Activated T-cell treated with anti-CD3 and anti-CD28 coated beads for 48 hours (primary cell): Measurements from ENCODE around the gene IL1RAPL1.

Experiments used
- DNase-seq: peaks from one replicate; pipeline ENCODE4 v3.0.0-alpha.2; 2020; ENCODE audit warnings: low read depth

IL1RAPL1 gene

GRCh38 chrX:28979877-28980276 lies 392.6 kb downstream of the IL1RAPL1 start:
- DNase-seq: no peak

- DNase-seq: no peak
Measured at GRCh38 chrX:28981952-28982351, 394.7 kb downstream of the IL1RAPL1 start.

- no peak for DNase-seq
Measured at GRCh38 chrX:28988246-28988645, 401.0 kb downstream of the IL1RAPL1 start.

- no peak for DNase-seq
Measured at GRCh38 chrX:28997706-28998463, 410.6 kb downstream of the IL1RAPL1 start.

- no peak for DNase-seq
Measured at GRCh38 chrX:28998609-28999135, 411.4 kb downstream of the IL1RAPL1 start.

- DNase-seq: no peak
Measured at GRCh38 chrX:29012867-29013266, 425.6 kb downstream of the IL1RAPL1 start.

- DNase-seq: no peak
Measured at GRCh38 chrX:29023207-29023606, 436.0 kb downstream of the IL1RAPL1 start.

GRCh38 chrX:29024871-29025270 lies 437.6 kb downstream of the IL1RAPL1 start:
- DNase-seq: no peak

GRCh38 chrX:29039501-29039900 lies 452.3 kb downstream of the IL1RAPL1 start:
- DNase-seq: no peak

GRCh38 chrX:29040160-29040559 lies 452.9 kb downstream of the IL1RAPL1 start:
- DNase-seq: no peak

GRCh38 chrX:29042341-29042740 lies 455.1 kb downstream of the IL1RAPL1 start:
- no peak for DNase-seq

- DNase-seq: no peak
Measured at GRCh38 chrX:29043746-29044145, 456.5 kb downstream of the IL1RAPL1 start.

GRCh38 chrX:29044423-29045184 lies 457.4 kb downstream of the IL1RAPL1 start:
- DNase-seq: no peak

GRCh38 chrX:29065477-29065876 lies 478.2 kb downstream of the IL1RAPL1 start:
- DNase-seq: no peak

GRCh38 chrX:29066516-29066915 lies 479.3 kb downstream of the IL1RAPL1 start:
- no peak for DNase-seq

GRCh38 chrX:29067351-29067750 lies 480.1 kb downstream of the IL1RAPL1 start:
- no peak for DNase-seq

GRCh38 chrX:29071525-29072320 lies 484.5 kb downstream of the IL1RAPL1 start:
- no peak for DNase-seq

- no peak for DNase-seq
Measured at GRCh38 chrX:29082558-29082957, 495.3 kb downstream of the IL1RAPL1 start.

- no peak for DNase-seq
Measured at GRCh38 chrX:29083823-29084222, 496.6 kb downstream of the IL1RAPL1 start.

- DNase-seq: no peak
Measured at GRCh38 chrX:29090811-29091210, 503.6 kb downstream of the IL1RAPL1 start.

- DNase-seq: no peak
Measured at GRCh38 chrX:29107231-29107630, 520.0 kb downstream of the IL1RAPL1 start.

- DNase-seq: no peak
Measured at GRCh38 chrX:29110041-29110440, 522.8 kb downstream of the IL1RAPL1 start.
